ENCODE measurements around the gene GOLGA7B.

DNA sequence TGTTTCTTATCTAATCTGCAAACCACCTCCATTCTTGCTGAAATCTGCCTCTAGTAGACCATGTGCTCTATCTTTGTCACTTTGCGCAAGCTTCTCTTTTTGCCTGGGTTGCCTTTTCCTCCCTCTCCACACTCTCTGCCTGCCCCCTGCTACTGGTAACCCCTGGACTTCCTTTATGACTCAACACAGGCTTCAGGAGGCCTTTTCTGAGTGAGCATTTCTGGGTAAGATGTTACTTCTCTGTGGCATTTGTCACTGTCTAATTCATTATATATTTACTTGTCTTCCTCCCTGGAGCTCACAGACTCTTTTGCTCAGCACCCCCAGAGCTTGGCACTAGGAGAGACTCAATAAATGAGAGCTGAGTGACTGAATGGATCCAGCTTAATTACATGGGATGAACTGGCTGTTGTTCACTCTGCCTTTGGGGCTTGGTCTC lies 8.4 kb downstream of the GOLGA7B start:
- no peak for TF ChIP-seq GATA2 (IDR thresholded peaks at IDR 0.05; ENCODE audit: low read depth, low read length)
- TF ChIP-seq GATA3 (IDR thresholded peaks at IDR 0.05; ENCODE audit: low read depth, low read length): no peak
